Prostate gland (tissue), 2 donors: Measurements from ENCODE around the gene LHX5. TPM values are rescaled to one million over a fixed set of nuclear protein-coding genes. Genes with fewer than 3 reads are reported as not detected.

Experiments
- DNase-seq: peaks from one replicate; pipeline ENCODE4 v3.0.0-alpha.2; 2019; ENCODE audit warnings: low spot score
- H3K27ac ChIP-seq, 2 donors: fragments of 200-600 bp; sonication (generic); 2 replicates each; pipeline ENCODE4 v1.5.1; 2017 to 2019
- H3K27me3 ChIP-seq: fragments of 200-600 bp; sonication (generic); replicated peaks from 2 replicates; pipeline ENCODE4 v1.5.1; 2019; ENCODE audit not compliant: insufficient read depth
- H3K36me3 ChIP-seq, 2 donors: fragments of 200-600 bp; sonication (generic); 1 replicate in 1 of 2; 2 replicates in 1 of 2; pipeline versions ENCODE4 v1.5.1 to v1.8.1; 2017 to 2019
- H3K4me1 ChIP-seq: fragments of 200-600 bp; sonication (generic); replicated peaks from 2 replicates; pipeline ENCODE4 v1.5.1; 2019
- H3K4me3 ChIP-seq, 2 donors: fragments of 200-600 bp; sonication (generic); 2 replicates each; pipeline ENCODE4 v1.5.1; 2017 to 2019
- H3K9me3 ChIP-seq: fragments of 200-600 bp; sonication (generic); 2 replicates; pipeline ENCODE4 v1.5.1; 2017
- POLR2A ChIP-seq: fragments of 450-650 bp; IDR thresholded peaks from one replicate; pipeline ENCODE4 v1.6.1; 2016; ENCODE audit warnings: antibody characterized with exemption, mild to moderate bottlenecking
- POLR2AphosphoS5 ChIP-seq: sonication (generic); formaldehyde crosslinking; IDR thresholded peaks from one replicate; pipeline ENCODE4 v1.6.1; 2017; ENCODE audit warnings: antibody characterized with exemption
- WGBS: methylation state at CpG from one replicate; pipeline ENCODE4 v1.1.5; 2018; 5-methylcytosine and 5-hydroxymethylcytosine counted together
- intact Hi-C: fragments of 100-400 bp; cut with DNase I; formaldehyde crosslinking; loops from one replicate; pipeline ENCODE4 v1.14.2; 2022
- total RNA-seq, 2 donors: library from RNA; depleted of rRNA; stranded (reverse); fragments of >200 nt; gene quantifications; one replicate each; pipeline ENCODE4 v1.1.0, GENCODE V29; 2016
- TF ChIP-seq, protein P1 (sequence below), 4 experiments: fragments of 200-600 bp in 2 of 4; fragments of 450-650 bp in 2 of 4; sonication (generic) in 2 of 4; IDR thresholded peaks; 1 replicate in 3 of 4; 2 replicates in 1 of 4; pipeline ENCODE4 v1.5.1; 2016 to 2019; ENCODE audit warnings: antibody characterized with exemption in 4 of 4, mild to moderate bottlenecking in 2 of 4, moderate library complexity in 2 of 4

Gene LHX5
- total RNA-seq, 2 donors from 2014 or later = not detected

- Histone ChIP-seq H3K9me3 (no peaks in the 10 kb centered on the region), H3K27ac (no peak overlapping the region), H3K4me1 (peaks cover 10% of the 10 kb centered on the region), H3K4me3 (no peak overlapping the region), H3K27me3 (peaks cover 72% of the 10 kb centered on the region), H3K36me3 (no peaks in the 10 kb centered on the region)
- no peak for DNase-seq
- TF ChIP-seq POLR2A (no peak), POLR2AphosphoS5 (no peak)
- TF ChIP-seq, protein P1, sequence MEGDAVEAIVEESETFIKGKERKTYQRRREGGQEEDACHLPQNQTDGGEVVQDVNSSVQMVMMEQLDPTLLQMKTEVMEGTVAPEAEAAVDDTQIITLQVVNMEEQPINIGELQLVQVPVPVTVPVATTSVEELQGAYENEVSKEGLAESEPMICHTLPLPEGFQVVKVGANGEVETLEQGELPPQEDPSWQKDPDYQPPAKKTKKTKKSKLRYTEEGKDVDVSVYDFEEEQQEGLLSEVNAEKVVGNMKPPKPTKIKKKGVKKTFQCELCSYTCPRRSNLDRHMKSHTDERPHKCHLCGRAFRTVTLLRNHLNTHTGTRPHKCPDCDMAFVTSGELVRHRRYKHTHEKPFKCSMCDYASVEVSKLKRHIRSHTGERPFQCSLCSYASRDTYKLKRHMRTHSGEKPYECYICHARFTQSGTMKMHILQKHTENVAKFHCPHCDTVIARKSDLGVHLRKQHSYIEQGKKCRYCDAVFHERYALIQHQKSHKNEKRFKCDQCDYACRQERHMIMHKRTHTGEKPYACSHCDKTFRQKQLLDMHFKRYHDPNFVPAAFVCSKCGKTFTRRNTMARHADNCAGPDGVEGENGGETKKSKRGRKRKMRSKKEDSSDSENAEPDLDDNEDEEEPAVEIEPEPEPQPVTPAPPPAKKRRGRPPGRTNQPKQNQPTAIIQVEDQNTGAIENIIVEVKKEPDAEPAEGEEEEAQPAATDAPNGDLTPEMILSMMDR (IDR thresholded peaks at IDR 0.05) = no peak
- WGBS = 0% methylated on average over 11 of the region's 13 CpGs
- intact Hi-C loops = loop anchor here (10.0 kb wide), 1 partner anchor 229 kb away; no protein-coding TSS in a partner anchor
Observed at GRCh38 chr12:113465808-113466453, 5.7 kb downstream of the LHX5 start.

- Histone ChIP-seq H3K4me1 (peaks cover 10% of the 10 kb centered on the region), H3K36me3 (no peaks in the 10 kb centered on the region), H3K4me3 (no peak overlapping the region), H3K9me3 (no peaks in the 10 kb centered on the region), H3K27ac (no peak overlapping the region), H3K27me3 (peaks cover 64% of the 10 kb centered on the region)
- DNase-seq = no peak
- intact Hi-C loops = loop anchor here (5.0 to 10.0 kb wide), 2 partner anchors 230 to 447 kb away; no protein-coding TSS in a partner anchor
- 2% methylated on average over 63 of the region's 64 CpGs for WGBS
- TF ChIP-seq, protein P1 (IDR thresholded peaks at IDR 0.05) = no peak
- no peak for TF ChIP-seq POLR2AphosphoS5
- no peak for TF ChIP-seq POLR2A
Observed at GRCh38 chr12:113464852-113465719, 6.6 kb downstream of the LHX5 start.

GRCh38 chr12:113464452-113464775, 7.3 kb downstream of the LHX5 start:
- WGBS = 3% methylated on average over 16 of the region's 16 CpGs
- intact Hi-C loops = loop anchor here (5.0 to 10.0 kb wide), 2 partner anchors 230 to 448 kb away; no protein-coding TSS in a partner anchor
- Histone ChIP-seq H3K27me3 (peaks cover 58% of the 10 kb centered on the region), H3K4me1 (peaks cover 10% of the 10 kb centered on the region), H3K27ac (no peak overlapping the region), H3K36me3 (no peaks in the 10 kb centered on the region), H3K9me3 (no peaks in the 10 kb centered on the region), H3K4me3 (no peak overlapping the region)
- DNase-seq = no peak
- TF ChIP-seq POLR2A = no peak
- no peak for TF ChIP-seq POLR2AphosphoS5
- TF ChIP-seq, protein P1 (IDR thresholded peaks at IDR 0.05) = no peak

DNA sequence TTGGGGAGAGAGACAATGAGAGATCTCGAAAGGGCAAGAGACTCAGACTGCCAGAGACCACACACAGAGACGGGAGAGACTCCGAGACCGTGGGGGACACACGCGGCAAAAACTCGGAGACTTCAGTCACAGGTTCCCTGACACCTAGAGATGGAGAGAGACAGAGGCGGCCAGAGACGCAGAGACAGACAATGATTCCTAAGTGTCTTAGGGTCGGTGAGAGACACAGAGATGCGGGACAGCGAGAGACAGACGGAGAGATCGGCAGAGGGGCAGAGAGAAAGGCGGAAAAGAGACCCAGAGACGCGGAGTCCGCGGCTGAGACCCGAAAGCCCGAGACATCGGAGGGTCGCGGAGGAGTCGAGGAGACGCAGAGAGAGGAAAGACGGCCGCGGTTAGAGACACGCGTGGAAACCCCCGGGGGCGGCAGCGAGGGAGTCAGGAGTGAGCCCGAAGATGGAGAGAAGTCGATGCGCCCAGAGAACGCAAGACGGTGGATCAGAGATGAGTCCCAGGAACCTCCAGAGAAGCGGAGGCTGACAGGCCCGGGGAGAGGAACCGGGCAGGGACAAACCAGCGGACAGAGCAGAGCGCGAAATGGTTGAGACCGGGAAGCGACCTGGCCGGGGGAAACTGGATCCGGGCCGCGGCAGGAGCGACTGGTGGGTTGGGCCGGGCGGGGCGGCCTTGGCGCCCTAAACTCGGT, 7.8 kb downstream of the LHX5 start:
- H3K4me1 ChIP-seq = peaks cover 10% of the 10 kb centered on the region
- H3K4me3 ChIP-seq = no peak overlapping the region

More for the DNA sequence above, 7.8 kb downstream of the LHX5 start:
- 3% methylated on average over 57 of the region's 57 CpGs for WGBS
- no peak for DNase-seq
- intact Hi-C loops = loop anchor here (5.0 to 10.0 kb wide), 2 partner anchors 231 to 448 kb away; no protein-coding TSS in a partner anchor
- no peaks in the 10 kb centered on the region for H3K36me3 ChIP-seq
- H3K27me3 ChIP-seq = peaks cover 58% of the 10 kb centered on the region
- no peak overlapping the region for H3K27ac ChIP-seq
- no peaks in the 10 kb centered on the region for H3K9me3 ChIP-seq
- TF ChIP-seq POLR2A (no peak), POLR2AphosphoS5 (no peak)
- TF ChIP-seq, protein P1 (IDR thresholded peaks at IDR 0.05) = no peak
